GM18861 (cell line): ENCODE results near the gene GTSE1.

Source experiments
- ATAC-seq: cut with Tn5 transposase; IDR thresholded peaks from one replicate; pipeline ENCODE4 v1.9.1; 2021; ENCODE audit not compliant: unreplicated experiment

The GTSE1 gene

DNA sequence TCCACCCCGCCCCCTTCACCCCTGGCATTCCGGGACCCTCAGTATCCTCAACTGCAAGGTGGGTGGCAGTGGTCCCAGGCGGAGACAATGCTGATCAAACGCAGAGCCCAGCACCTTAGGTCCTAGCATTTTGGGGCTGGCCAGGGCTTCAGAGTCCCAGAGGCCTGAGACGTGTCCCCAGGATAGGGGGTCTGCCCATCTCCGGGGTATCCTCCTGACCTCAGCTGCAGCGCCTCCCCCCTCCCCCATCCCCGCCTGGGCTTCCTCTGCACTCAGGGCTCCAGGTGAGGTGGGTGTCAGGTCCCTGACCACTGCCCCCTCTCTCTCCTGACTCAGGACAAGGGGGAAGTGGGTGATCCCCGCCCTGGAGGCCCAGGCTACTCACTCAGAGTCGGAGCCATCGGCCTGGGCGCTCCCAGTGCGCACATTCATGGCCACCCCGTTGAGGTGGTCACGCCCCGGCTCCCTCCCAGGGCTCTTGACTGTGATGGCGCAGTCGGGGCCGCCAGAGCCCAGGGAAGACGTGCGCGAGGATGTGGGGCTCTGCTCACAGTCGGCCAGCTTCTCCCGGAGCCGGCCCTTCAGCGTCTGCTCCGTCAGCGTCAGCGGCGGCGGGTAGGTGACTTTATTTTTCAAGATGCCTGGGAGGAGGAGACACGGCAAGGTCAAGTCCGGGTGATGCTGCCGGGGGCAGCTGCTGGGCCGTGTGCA, 67.1 kb downstream of the GTSE1 start:
- ATAC-seq = no peak

DNA sequence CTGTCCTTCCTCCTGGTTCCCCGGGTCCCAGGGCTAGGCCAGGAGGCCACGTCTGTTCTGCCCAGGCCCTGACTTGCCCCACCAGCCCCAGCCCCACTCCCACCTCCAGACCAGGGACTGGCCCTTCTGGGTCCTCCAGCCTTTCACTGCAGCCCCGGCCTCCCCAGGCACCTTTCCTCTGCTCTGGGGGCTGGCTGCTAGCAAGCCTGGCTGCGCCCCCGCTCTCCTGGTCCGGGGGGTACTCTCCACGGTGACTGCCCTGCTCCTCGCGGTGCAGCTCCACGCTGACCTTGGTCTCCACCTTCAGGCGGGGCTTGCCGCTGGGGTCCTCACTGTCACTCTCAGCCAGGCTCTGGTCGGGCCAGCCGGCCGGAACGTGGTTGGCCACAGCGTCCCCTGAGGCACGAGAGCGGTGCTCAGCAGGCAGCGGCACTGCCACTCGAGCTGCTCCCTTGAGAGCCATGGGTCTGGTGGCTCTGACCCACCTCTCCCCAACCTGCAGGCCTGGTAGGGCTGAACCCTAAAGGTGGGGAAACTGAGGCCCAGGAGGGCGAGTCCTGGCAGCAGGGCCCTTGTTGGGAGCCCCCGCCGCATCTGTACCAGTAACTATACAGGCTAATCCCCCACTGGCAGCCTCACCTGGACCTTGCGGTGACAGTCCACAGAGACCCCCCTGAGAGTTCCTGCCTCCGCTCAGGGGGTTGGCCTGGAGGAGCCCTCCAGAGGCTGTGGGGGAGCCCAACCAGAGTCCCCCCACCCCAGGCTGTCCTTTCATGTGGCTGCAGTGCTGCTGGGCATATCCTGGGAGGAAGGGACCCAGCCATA, 67.9 kb downstream of the GTSE1 start:
- no peak for ATAC-seq

- ATAC-seq = no peak
Observed at GRCh38 chr22:46365166-46365624, 68.5 kb downstream of the GTSE1 start.

GRCh38 chr22:46366327-46366731, 69.7 kb downstream of the GTSE1 start:
- no peak for ATAC-seq

DNA sequence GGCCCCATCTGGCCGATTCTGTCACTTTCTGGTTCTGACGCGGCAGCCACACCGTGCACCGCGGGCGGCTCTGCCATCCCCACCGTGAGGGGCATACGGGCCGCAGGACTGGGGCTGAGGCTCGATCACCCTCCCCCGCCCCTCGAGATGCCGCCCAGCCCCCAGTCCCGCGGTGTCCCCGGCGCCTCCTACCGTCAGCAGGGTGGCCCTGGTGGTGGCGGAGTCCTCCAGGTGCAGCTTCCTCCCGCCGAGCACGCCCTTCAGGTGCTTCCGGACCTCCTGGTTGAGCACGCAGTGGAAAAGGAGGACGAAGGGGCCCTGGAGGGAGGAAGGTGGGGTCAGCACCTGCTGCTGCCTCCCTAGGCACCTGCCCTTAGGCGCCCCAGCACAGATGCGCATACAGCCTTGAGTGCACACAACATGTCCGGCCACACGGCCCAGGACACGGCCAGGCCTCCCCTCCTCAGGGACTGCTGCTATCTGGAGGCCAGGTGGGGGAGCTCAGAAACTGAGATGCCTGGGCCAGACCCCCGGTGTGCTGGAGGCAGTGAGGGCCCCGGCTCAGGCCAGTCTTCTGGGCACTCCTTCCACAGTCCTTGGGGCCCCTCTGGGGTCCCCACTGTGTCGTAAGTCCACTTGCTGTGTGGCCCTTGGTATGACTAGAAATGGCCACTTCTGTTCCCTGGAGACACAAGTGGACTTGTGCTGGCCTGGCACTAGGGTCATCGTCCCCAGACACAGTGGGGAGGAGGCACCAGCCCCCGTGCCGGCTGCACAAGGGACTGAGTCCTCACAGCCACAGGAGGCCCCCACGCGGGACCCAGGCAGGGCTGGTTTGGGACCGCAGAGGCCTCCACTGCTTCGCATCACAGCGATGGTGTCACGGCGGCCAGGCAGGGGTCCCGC, 70.4 kb downstream of the GTSE1 start:
- no peak for ATAC-seq

DNA sequence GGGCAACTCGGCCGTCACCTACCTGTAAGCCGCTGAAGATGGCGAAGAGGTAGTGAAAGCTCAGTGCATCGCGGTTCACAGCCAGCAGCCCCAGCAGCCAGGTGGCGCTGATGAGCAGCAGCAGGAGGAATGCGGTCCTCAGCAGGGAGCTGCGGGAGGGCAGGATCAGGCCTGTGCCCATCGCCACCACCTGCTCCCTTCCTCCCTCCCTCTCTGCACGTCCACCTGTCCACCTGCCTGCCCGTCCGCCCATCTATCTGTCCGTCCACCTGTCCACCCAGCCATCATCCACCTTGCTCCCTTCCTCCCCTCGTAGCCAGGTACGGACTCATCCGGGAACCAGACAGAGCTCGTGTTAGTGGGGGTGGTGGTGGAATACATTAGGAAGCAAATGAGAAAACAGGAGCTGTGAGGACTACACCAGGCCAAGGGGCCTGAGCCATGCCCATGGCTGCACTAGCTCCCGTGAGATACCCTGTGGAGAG, 71.1 kb downstream of the GTSE1 start:
- no peak for ATAC-seq

DNA sequence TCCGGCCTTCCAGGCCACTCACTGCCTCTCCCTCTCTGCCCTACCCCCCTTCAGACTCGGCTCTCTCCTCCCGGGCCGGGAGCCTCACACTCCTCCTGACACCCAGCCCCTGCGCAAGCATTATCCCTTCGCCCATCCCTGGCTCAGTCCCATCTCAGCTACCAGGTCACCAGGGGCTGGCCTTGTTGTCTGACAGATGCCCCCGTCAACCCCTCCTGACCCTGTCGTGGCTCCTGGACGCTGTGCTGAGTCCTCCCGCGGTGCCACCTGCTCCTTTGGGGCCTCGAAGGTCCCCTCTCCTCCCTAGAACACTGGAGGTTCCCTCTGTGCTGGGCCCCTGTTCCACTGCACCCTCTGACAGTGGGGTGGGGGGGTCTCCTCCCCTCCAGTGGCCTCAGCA, 71.8 kb downstream of the GTSE1 start:
- ATAC-seq = no peak

DNA sequence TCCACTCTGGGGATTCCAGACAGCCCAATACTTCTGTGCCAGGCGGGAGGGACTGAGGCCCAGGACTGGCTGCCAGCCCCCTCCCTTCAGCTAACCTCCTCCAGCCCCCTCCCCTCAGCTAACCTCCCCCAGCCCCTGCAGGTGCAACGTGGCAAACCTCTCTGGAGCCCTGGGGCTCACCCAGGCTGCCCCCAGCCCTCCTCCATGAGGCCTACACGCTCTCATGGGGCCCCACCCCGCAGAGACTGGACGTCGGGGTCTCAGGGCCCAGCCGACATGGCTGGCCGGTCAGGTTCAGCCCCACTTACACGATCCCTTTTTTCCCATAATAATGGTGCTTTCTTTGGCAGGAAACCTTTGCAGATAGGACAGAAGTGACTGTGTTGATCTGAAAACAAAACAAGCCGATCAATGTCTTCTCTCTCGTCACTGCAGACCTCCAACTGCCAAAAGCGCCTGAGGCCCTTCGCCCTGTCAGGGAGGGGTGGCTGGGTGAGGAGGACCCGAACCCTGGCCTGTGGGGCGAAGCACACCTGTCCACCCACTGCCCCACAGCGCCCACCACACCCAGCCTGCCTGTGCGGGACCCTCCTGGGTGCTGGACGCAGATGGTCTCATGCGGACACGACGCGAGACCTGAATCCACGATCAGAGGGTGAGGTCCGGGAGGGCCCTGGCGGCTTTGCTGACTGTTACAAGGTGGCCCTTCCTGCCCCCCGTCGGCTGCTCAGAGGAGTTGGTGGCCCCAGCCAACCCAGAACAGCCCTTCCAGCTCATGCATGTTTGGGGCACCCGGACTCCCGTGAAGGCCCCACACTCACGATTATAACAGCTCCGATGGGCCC, 72.4 kb downstream of the GTSE1 start:
- no peak for ATAC-seq

- no peak for ATAC-seq
Observed at GRCh38 chr22:46369716-46370583, 73.3 kb downstream of the GTSE1 start.

- no peak for ATAC-seq
Observed at GRCh38 chr22:46370584-46371291, 74.1 kb downstream of the GTSE1 start.

DNA sequence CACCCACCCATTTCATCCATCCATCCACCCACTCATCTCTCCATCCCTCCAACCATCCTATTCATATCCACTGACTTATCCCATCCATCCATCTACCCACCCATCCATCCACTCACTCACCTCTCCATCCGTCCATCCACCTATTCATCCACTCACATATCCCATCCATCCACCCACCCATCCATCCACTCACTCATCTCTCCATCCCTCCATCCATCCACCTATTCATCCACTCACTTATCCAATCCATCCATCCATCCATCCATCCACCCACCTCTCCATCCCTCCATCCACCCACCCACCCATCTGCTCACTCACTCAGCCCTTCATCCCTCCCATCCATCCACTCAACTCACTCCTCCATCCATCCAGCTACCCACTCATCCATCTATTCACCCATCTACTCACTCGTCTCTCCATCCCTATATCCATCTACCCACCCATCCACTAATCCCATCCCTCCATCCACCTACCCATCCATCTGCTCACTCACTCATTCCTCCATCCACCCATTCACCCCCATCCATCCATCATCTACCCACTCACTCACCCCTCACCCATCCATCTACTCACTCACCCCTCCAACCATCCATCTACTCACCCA, 75.1 kb downstream of the GTSE1 start:
- no peak for ATAC-seq

- ATAC-seq = no peak
Observed at GRCh38 chr22:46372686-46373085, 76.0 kb downstream of the GTSE1 start.

DNA sequence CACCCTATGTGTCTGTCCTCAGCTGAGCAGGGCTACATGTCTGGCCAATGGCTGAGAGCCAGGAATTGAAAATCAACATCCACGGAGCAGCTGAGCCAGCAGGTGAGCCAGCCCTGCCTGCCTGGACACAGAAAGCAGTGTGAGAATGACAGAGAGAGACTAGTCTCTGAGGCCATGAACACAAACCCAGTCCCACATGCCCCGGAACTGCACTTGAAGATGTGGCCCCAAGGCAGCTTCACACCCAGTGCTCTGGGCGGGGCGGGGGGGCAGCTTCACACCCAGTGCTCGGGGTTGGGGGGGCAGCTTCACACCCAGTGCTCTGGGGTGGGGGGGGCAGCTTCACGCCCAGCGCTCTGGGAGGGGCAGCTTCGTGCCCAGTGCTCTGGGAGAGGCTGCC, 76.5 kb downstream of the GTSE1 start:
- no peak for ATAC-seq

DNA sequence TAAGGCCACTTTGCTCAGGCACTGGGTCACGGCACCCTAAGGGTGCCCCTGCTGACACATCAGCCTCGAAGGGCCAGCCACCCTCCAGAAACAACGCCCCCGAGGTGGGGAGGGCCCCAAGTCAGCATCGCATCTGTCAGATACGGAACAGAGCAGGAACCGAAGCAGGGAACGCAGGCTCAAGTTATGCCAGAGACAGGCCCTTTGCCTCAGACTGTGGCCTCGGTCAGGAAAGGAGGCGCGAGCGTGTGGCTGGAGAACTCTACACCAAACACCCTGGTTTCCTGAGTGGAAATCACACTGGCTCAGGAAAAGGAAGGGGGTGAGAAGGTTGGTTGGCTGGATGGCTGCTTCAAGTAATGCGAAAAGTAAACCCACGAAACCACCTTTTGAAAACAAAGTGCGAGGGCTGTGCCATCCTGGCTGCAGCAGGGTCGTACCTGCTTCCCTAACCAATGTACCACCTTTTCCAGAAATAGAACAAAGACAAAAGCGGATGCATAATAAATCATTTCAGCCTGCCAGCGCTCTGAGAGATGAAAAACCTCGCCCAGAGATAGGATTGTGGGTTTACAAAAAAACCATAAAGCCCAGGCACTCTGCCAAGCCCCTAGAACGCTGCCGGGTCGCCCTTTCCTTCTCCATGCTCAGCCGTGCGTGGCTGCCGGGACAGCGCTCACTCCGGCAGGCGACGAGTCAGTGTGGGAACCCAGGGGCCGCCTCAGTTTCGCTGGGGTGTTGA, 77.4 kb downstream of the GTSE1 start:
- no peak for ATAC-seq

DNA sequence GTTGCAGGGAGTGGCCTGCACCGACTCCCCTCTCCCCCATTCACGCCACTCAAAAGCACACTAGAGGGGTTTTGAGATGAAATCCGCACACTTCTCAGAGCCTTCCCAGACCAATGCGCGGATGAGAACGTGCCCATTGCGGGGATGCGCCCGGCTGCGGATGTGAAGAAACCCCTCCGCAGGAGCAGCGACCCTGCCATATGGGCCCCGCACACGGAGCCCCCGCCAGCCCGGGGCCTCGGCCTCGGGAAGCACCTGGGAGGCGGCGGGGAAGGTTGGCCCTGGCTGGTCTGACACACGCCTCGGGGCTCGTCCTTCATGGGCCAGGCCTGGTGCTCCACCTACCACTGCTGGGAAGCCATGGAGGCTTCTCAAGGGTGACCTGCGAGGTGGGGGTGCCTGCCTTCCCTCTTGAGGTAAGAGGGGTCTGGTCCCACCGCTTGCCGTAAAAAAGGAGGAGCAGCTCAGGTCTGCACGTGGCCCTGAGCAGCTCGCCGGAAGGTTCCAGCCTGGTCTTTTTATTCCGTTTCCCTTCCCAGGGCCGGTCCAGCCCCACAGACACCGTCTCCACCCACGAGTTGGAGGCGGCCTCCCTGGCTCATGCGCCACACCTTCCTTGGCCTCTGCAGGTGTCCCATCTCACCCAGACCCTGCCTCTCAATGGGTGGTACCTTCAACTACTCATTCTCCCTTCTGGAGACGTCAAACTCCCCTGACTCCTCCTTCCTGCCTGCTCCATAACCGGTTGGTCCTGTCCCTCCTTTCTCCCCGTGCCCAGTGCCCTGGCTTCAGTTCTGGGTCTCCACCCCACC, 78.2 kb downstream of the GTSE1 start:
- no peak for ATAC-seq

DNA sequence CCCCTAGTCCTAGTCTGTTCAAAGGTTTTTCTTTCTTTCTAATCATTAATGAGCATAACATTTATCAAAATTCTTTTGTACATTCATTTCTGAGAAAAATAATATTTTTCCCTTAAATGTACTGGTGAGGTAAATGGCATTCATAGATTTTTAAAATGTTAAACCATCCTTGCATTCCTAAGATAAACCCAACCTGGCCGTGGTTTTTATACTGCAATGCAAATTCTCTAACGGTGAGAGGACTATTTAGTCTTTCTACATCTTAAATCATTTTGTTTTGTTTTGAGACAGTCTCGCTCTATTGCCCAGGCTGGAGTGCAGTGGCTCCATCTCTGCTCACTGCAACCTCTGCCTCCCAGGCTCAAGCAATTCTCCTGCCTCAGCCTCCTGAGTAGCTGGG, 79.4 kb downstream of the GTSE1 start:
- no peak for ATAC-seq
